ENCODE results near the gene AMTN.

AMTN gene

GRCh38 chr4:70564033-70564432 is 45.7 kb downstream of the AMTN start:
- DNase-seq = no peak

GRCh38 chr4:70570796-70571195 is 52.4 kb downstream of the AMTN start:
- no peak for DNase-seq

- no peak for DNase-seq
These were observed 53.4 kb downstream of the AMTN start for GRCh38 chr4:70571772-70572171.

- DNase-seq = no peak
These were observed 57.6 kb downstream of the AMTN start for GRCh38 chr4:70575964-70576363.

GRCh38 chr4:70577220-70577927 is 59.0 kb downstream of the AMTN start:
- DNase-seq = no peak

- DNase-seq = no peak
These were observed 63.6 kb downstream of the AMTN start for GRCh38 chr4:70581980-70582379.
